Amniotic epithelial cell (primary cell): ENCODE measurements around the gene UBE2V1.

Experiments used
- DNase-seq: peaks from one replicate; pipeline ENCODE4 v3.0.0-alpha.2; 2010; ENCODE audit warnings: low read depth

UBE2V1 gene

DNA sequence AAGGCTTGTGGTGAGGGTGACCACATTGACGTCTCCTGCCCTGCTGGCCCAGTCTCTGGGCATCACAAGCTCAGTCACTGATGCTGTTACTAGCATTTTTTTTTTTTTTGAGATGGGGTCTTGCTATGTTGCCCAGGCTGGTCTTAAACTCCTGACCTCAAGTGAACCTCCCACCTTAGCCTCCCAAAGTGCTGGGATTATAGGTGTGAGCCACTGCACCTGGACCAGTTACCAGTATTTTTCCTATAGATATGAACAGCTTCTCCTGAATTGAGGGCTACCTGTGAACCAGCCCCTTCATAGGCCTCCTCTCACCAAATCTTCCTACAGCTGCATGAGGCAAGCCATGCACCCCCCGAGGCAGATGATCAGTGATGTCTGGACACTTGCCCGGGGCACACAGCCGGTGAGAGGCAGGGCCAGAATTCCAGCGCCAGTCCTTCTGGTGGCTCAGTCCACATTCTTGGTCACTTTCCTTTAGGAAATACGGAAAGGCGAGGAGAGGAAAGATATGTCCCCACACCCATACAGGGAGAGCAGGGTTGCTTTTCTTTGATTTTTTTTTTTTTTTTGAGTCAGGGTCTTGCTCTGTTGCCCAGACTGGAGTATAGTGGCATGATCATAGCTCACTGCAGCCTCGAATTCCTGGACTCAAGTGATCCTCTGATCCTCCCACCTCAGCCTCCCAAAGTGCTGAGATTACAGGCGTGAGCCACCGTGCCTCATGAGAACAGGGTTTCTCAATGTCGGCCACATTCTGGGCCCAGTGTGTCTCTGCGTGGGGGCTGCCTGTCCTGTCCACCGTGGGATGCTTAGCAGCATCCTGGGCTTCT lies 50.7 kb downstream of the UBE2V1 start:
- DNase-seq: no peak

DNA sequence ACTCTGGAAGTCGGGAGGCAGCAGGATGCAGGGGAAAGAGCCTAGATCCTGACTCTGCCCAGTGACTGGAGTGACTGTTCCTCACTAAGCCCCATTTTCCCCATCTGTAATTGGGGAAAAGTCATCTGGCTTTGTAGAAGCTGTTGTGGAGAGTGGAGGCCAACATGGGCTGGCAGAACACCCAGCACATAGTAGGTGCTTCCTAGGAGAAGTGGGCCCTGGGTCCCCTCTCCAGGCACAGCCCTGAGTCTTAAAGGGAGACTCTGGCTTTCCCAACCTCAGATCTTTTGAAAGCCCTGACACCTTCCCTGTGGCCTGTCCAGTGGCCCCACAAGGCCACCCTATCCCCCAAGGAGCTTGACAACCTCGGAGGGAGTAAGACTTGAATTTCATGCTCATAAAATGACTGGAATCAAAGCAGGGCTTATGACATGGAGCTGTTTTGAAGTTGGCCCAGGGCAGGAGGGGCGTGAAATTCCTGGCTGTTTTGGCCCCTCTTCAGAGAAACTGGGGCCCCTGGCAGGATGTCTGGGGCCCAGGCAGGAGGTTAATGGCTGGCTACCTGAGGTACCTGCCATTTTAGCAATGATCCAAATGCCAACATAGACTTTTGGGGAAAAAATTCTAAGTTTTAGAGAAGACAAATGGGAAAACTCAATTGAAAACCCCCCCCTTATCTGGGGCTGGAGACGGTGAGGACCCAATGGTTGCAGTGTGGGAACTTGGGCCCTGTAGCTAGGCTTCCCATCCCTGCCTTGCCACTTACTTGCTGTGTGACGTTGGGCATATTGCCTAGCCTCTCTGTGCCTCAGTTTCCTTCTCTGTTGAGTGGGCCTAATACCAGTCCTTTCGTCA lies 51.6 kb downstream of the UBE2V1 start:
- DNase-seq: no peak

DNA sequence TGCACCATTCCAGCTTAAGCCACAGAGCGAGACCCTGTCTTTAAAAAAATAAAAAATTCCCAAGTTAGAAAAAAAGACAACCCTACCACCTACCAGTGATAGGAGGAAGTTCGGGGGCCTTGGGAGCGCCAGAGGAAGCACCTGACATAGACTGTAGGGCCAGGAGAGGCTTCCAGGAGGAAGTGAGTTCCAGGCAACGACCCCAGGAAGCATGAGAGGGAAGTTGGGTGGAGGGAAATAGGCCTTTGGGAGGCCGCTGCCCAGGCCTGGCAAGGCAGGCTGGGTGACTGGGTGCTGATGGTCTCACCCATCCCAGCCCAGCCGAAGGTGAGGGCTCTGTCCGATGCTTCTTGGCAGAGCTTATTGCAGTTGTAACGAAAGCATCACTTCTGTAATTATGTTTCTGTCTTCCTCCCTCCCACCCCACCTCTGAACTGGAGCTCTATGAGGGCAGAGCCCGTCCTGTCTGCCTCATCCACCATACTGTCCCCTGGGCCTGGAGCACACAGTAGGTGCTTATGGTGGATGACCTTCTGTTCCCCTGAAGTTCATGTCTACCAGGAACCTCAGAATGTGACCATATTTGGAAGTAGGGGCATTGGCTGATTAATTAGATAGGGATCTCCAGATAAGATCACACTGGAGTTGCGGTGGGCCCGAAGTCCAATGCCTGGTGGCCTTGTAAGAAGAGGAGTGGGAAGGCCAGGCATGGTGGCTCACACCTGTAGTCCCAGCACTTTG lies 54.1 kb downstream of the UBE2V1 start:
- DNase-seq: no peak

DNA sequence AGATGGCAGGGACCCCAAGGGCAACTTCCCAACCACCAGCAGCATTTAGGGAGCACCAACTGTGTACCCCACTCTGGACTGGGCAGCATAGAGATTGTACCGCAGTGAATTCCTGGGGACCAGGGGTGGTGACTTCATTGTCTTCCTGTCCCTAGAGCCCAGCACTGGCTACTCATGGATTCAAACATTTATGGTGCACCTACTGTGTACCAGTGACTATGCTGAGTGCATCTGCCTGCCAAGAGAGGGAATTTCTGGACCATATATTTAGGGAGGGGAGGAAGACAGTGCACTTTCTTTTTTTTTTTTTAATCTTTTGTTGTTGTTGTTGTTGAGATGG lies 55.3 kb downstream of the UBE2V1 start:
- no peak for DNase-seq

DNA sequence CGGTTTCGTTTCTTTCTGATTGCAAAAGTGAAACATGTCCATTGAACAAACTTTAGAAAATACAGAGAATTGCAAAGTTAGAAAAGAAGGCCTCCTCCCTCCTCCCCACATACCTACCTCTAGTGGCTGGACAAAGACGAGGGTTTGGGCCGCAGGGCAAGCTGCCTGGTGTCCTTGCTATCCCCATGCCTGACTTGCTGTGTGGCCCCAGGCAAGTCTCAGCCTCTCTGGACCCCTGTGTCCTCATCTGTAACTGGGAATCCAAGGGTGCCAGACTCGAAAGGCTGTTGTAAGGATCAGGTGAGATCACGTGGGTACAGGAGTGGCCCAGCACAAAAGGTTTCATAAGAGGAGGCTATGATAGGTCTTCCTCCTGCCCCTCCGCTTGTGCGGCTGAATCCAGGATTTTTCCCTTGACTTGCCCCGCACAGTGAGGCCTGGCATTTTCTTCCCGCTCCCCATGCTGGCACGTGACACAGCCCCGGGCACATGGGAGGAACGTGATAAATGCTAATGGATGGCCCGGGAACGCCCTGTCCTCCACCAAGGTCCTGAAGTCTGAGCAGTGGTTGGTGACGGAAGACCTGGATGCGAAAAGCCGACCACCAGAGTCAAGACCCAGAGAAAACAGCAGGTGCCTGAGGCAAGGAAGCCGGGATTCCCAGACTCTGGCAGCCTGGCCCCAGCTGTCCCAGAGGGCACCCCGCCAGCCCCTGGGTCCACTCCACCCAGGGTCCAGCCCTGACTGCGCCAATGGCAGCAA lies 55.8 kb downstream of the UBE2V1 start:
- DNase-seq: no peak

DNA sequence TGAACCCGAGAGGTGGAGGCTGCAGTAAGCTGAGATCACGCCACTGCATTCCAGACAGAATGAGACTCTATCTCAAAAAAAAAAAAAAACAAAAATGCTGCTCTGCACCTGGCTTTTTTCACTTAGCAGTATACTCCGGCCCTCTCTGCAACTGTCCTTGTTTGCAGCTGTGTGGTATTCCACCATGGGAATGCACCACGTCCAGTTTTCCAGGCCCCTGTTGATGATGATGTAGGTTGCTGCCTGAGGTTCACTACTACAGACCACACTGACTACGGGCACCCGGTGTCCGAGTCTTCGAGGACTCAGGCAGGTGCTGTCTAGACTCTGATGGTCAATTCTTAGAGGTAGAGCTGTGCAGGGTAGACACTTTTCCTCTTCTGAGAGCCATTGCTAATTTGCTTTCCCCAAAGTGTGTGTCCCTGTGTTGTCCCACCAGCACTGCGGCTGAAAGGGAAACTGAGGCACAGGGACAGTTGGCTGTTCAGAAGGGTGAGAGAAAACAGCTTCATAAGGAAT lies 56.5 kb downstream of the UBE2V1 start:
- DNase-seq: no peak

DNA sequence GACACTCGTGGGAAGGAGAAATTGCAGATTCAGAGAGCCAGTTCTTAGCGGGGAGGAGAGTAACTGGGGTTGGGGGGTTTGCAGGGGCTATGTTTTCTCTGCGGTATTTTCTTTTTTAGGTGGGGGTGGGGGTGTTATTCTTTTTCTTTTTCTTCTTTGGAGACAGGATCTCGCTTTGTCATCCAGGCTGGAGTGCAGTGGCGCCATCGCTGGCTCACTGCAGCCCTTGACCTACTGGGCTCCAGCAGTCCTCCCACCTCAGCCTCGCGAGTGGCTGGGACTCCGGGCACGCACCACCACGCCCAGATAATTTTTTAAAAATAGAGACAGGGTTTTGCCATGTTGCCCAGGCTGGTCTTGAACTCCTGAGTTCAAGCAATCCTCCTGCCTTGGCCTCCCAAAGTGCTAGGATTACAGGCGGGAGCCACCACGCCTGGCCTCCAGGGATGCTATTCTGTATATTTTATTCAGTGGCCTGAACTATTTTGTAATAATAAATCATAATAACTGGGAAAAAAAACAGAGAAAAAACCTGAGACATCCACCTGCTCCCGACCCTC lies 57.3 kb downstream of the UBE2V1 start:
- DNase-seq: no peak

DNA sequence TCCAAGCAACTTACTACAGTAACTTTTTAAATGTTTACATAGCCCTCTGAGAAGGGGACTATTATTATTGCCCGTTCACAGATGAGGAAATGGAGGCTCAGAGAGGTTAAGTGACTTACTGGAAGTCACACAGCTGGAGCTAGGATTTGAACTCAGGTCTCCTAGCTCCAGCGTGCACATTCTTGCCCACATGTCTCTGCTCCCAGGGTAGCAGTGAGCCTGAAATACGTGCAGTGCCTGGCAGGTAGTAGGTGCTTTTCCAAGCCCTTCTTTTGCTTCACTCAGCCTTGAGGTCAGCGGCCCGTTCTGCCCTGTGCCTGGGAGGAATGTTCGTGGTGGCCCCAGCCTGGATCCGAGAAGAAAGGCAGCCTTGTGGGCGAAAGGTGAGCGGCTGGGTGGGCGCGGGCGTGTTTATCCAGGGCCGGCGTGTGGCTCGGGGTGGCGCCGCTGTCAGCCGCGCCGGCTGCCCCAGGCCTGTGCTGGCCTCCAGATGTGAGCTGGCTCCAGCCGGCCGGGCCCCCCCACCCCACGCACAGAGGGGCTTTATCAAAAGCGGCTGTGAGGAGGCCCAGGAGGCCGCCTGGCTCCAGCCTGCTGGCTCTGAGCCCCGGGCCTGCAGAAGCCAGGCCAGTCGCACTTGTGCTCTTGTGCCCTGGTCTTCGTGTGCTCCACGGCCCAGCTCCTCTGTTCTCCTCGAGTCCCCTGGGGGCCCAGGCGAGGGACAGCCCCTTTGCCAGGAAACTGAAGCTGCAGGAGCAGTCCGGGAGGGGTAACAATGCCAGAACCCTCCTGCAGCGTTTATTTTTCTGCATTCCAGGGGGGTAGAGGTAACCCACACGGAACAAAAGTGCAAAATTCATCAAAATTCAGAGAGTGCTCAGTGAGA lies 58.1 kb downstream of the UBE2V1 start:
- peak; percentile 34 for DNase-seq

DNA sequence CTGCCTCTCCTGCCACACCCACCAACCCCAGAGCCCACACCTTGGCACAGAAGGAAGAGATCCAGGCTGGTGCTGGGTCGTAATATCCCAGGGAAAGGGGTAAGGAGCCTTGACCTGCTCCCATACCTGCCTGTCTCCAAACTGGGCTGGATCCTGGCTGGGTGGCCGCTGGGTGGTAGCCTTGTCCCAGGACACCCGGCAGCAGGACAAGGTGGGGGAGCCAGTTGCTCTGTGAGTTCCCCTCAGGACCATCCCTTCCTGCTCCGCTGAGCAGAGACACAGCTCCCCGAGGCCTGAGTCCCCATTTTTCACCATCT lies 58.8 kb downstream of the UBE2V1 start:
- no peak for DNase-seq

DNA sequence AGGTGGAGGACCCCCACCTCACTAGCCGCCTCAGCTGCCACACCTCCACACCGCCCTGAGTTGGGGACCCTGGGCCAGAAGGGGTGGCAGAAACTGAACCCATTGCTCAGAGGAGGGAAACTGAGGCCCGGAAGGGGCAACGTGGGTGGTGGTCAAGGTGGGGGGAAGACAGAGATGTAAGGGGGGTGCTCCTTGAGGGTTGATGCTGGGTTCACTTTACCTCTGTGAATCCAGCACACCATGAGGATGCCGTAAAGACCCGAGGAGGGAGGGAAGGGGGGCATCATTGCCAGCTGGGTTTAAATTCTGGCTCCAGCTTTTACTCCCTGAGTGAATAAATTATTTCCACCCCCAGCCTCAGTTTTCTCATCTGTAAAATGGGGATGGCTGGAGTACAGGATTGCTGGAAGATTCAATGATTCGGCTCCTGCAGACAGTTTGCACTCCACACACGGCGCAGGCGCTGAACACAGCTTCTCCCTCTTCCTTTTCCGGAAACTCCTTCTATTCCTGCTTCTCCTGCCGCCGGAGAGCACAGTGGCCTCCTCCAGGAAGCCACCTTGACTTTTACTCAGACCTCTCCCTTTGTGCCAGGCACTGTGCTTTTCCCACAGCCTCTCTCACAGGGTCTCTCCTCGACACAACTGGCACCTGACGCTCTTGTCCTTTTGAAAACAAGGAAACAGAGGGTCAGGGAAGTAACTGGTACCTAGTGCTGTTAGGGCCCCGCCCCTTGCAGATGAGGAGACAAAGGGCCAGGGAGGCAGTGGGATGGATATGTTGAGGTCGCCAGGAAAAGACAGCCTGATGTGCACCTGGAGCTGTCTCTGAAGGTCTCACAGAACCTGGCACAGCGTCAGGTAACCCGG lies 59.4 kb downstream of the UBE2V1 start:
- no peak for DNase-seq

DNA sequence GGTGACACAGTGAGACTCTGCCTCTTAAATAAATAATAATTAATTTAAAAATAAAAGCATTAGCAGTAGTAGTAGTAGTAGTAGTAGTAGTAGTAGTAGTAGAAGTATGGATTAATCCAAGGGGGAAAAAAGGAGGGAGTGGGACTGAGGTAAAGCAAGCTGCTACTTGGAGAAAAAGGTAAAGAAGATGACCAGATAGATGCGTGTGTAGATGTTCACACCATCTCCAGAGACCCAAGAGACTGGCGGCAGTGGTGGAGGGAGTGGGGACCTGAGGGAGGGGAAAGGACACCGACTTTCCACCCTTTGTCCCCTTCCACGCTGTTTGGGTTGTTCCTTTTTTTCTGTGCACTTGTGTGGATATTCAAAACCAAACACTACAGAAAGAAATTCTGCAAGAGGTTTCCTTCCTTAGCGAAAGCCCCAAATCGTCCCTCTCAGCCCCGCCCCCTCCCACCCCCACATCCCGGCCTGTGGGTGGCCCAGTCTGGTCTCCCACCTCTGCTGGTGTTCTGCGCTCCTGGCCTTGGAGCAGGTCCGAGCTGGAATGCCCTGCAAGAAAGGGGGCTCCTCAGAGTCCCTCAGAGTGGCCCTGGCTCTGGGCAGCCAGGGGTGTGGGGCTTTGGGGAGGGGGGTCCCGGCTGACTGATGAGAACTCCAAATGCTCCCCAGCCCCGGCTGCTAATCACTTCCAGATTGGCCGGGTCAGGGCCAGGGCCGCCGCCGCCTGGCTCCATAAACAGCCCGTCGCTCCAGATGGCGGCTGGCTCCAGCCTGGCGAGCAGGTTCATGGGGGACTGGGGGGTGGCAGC lies 60.2 kb downstream of the UBE2V1 start:
- DNase-seq: no peak

DNA sequence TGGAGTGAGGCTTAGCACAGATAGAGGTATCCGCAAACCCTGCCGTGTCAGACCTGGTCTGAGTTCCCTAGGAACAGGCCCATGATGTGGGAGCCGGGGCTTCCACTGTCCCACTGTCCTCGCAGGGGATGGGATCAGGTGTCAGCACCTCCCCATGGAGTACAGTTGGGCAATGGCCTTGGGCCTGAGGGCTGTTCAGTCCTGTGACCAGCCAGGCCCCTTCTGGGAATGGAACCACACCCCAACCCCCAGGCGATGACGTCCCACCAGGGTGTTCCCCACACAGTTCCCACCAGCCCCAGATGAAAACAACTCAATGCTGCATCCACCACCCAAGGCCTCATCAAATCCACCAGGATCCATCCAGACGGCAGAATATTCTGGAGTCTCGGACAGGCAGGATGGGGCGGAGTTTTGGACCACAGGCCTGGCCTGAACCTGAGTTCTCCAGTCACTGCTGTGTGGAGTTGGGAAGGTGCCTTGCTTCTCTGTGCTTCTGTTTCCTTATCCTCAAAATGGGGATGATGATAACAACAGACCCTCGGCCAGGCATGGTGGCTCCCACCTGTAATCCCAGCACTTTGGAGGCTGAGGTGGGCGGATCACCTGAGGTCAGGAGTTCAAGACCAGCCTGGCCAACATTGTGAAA lies 62.2 kb downstream of the UBE2V1 start:
- DNase-seq: no peak

DNA sequence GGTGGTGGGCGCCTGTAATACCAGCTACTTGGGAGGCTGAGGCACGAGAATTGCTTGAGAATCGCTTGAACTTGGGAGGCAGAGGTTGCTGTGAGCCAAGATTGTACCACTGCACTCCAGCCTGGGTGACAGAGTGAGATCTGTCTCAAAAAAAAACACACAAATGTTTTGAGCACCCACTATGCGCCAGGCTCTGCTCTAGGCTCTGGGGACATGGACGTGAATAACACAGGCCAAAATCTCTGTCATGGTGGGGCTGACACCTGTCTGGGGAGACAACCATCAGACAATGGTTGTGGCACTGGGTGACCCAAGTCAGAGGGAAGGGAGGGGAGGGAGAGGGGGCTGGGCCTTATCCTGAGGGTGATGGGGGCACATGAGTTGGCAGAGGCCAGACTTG lies 62.7 kb downstream of the UBE2V1 start:
- no peak for DNase-seq

DNA sequence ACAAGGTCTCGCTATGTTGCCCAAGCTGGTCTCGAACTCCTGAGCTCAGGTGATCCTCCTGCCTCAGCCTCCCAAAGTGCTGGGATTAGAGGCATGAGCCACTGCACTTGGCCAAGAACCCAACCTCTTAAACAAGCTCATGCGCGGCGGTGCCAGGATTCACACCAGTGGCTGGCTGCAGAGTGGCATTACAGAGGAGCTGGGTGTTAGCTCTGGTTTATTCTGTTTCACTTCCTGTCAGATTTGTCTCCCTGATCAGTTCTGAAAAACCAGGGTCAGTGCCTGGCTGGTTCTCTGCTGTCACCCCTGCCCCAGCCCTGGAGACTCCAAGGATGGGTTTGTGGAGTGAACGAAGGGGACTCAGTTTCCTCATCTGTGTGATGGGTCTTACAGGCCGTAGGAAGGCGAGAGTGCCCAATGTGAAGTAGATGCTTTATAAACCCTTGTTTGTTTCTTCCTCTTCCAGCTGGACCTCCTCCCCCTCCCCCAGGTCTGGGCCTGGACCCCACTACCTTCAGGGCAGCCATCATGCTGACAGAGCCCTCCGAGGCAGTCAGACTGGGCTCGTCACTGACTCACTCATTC lies 63.4 kb downstream of the UBE2V1 start:
- no peak for DNase-seq

DNA sequence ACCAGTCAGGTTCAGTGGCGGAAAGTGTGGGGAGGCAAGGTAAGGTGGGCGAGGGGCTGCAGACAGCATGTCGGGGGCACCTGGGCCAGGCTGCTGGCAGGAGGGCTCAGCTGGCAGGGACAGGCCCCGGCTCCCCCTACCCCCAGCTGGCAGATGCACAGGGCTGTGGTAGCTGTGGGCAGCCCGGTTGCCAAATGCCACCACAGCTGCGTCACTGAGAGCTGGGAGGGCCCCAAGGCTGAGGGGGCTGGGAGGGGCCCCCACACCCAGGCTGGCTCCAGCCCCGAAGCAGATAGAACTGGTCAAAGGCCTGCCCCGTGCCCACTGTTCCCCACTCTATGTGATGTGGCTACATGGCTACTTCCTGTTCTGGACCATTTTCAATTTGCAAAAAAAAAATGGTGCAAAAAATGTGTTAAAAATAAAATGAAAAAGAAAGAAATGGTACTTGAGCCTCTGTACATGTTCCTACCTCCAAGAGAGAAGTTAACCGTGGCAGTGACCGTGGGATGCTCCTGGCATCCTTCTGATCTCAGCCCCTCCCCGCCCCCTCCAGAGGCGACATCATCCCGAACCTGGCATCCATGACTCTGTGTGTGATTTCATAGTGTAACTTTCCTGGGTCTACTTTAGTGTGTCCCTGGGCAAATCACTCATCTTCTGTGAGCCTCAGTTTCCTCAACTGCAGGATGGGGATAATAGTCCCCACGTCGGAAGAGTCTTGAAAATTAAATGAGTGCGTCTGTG lies 64.4 kb downstream of the UBE2V1 start:
- no peak for DNase-seq

DNA sequence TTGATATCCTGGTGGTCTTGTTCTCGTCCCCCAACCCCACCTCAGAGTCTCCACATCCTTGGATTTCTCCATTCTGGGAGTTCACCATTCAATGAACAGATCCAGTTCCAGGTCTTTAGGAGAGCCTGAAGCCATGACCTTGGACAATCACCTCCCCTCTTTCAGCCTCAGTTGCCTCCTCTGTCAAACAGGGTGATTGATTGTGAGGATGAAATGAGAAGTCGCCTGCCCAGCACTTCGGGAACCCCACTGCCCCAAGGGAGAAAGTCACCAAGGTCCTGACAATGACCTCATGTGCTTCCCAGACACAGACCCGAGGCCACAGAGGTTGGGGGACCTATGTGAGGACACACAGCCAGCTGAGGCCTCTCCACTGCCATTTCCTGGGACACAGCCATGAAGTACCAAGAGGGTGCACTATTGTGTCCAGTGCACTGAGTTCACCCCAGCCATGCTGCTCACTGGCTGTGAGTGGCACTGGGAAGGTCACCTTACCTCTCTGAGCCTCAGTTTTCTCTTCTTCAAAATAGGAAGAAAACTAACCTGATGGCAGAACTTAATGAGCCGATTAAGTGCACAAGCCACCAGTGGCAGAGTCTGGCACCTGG lies 68.5 kb downstream of the UBE2V1 start:
- no peak for DNase-seq
